HG03571 (cell line): Measurements from ENCODE around the gene ORC1.

Experiments used
- ATAC-seq: cut with Tn5 transposase; IDR thresholded peaks from one replicate; pipeline ENCODE4 v1.9.1; 2021; ENCODE audit not compliant: unreplicated experiment

Gene ORC1

DNA sequence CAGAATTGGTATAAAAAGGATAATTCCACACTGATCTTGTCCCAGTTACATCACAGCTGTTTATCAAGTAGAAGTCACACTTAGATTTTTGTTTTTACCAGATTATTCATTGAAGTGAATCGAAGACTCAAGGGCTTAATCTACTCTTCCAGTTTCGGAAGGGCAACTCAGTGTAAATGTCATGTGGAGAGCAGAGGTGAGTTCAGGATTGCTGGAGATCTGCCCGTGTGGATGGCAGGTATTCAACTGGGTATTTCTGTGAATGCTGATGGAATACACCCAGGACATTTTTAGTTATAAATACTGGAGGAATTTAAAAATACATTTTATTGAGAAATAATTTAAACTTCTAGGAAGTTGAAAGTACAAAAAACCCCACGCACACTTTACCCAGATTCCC is 57.6 kb downstream of the ORC1 start:
- no peak for ATAC-seq

GRCh38 chr1:52345252-52345651 is 59.0 kb downstream of the ORC1 start:
- no peak for ATAC-seq

- no peak for ATAC-seq
These were observed 60.2 kb downstream of the ORC1 start for GRCh38 chr1:52343979-52344378.

DNA sequence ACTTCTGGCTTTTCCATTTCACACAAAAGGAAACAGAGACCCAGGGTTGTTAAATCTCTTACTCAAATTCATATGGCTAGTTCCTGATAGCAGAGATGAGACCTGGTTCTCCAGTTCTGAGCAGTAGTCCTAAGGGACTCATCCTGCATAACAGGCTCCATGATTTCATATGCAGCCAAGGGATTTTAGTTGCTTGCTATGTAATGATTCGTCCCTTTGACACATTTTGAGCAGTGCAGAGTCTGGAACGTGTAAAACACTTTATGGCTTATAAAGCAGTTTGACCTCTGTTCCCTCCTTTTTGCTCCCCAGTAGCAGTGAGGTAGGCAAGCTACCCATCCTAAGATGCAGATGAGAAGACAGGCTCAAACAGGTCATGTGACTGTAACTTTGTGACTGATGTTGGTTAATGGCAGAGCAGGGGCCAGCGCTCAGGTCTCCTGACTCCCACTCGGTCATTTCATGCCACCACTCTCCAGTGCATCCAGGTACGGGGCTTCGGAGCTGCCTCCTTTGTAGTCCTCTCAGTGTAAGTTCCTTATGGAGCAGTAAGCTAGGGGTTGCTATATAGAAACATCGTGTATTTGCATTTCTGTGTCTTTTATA is 62.5 kb downstream of the ORC1 start:
- ATAC-seq: no peak

DNA sequence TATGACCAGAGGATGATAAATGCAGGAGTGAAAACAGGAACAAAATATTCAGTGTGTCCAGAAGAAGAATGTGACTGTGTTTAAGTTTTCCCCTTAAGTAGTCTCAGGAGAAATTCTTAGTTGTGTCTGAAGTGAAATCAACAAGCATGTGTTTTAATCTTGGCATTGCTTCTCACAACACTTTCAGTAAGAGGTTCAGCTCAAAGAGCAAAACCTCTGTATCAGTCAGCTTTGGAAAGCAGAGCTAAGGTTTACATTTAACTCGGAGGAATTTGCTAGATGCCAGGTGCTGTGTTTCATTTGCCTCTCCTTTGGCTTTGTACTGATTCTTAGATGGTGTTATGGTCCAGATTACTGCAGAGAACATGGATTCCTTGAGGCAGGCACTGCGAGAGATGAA is 66.8 kb downstream of the ORC1 start:
- no peak for ATAC-seq

- no peak for ATAC-seq
These were observed 69.2 kb downstream of the ORC1 start for GRCh38 chr1:52334906-52335528.

DNA sequence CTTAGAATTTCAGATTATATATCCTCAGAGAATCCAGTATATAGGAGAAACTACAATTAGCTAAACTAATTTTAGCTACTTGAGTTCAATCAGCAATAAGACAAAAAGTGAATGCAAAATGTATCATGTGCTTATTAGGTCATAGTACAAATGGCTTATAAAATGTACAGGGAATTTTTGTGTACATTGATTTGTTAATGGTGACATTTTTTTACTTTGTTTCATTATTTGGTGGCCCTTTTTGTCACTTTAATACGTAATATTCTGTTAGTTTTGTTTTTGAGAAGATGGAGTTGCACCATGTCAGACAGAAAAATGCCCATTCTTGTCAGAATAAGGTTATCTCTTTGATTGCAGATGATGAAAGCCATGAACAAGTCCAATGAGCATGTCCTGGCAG is 71.8 kb downstream of the ORC1 start:
- no peak for ATAC-seq

- ATAC-seq: no peak
These were observed 75.6 kb downstream of the ORC1 start for GRCh38 chr1:52328615-52329014.

DNA sequence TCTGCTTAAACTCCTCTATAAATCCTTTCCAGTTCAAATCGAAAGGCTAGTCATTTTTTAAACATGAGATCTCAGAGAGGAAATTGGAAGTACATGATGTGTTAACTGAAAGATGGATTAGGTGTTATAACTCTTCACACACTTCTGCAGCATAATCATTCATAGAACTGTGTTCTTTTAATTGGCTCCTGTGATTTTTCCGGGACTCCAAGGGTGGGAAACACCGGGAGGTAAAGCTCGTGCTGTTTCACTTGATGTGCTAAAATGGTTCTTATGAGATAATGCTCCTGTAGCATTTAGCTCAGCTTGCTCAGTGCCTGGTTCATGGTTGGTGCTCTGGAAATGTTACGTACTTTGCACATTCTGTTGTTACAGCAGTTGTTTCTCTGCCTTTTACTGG is 78.4 kb downstream of the ORC1 start:
- ATAC-seq: no peak

- ATAC-seq: no peak
These were observed 80.5 kb downstream of the ORC1 start for GRCh38 chr1:52323731-52324130.
